Gastrocnemius medialis (tissue), 4 donors: ENCODE results near the gene CTNNA2. TPM values are rescaled to one million over a fixed set of nuclear protein-coding genes. Genes with fewer than 3 reads are reported as not detected.

ENCODE experiments used
- ATAC-seq, 2 donors: fragments of 150-250 bp; one replicate each; pipeline ENCODE4 v1.9.1; 2016
- DNase-seq, 2 donors: peaks; one replicate each; pipeline ENCODE4 v3.0.0-alpha.2; 2019
- H3K27ac ChIP-seq, 4 donors: fragments of 200-600 bp; sonication (generic); 1 replicate in 1 of 4; 2 replicates in 3 of 4; pipeline ENCODE4 v1.5.1; 2016 to 2018; ENCODE audit warnings: mild to moderate bottlenecking in 2 of 4, moderate library complexity in 1 of 4
- H3K27me3 ChIP-seq, 3 donors: fragments of 200-600 bp; sonication (generic) in 2 of 3; 1 replicate in 1 of 3; 2 replicates in 2 of 3; pipeline versions ENCODE4 v1.5.1 to v1.6.0; 2016 to 2019; ENCODE audit warnings: mild to moderate bottlenecking in 1 of 3, moderate library complexity in 1 of 3
- H3K36me3 ChIP-seq, 2 donors: fragments of 200-600 bp; sonication (generic) in 1 of 2; one replicate each; pipeline ENCODE4 v1.5.1; 2017 to 2018
- H3K4me1 ChIP-seq, 2 donors: fragments of 200-600 bp; sonication (generic) in 1 of 2; one replicate each; pipeline ENCODE4 v1.5.1; 2016 to 2017; ENCODE audit warnings: mild to moderate bottlenecking in 2 of 2
- H3K4me3 ChIP-seq, 4 donors: fragments of 200-600 bp; sonication (generic) in 3 of 4; 1 replicate in 1 of 4; 2 replicates in 3 of 4; pipeline ENCODE4 v1.5.1; 2016 to 2019; ENCODE audit warnings: mild to moderate bottlenecking in 2 of 4
- H3K9me3 ChIP-seq, 3 donors: fragments of 200-600 bp; sonication (generic) in 2 of 3; 1 replicate in 1 of 3; 2 replicates in 2 of 3; pipeline ENCODE4 v1.5.1; 2016 to 2019
- CTCF ChIP-seq, 5 experiments: fragments of 450-650 bp in 3 of 5; fragments of 200-600 bp in 2 of 5; sonication (generic) in 2 of 5; IDR thresholded peaks in 4 of 5; conservative IDR thresholded peaks in 1 of 5; 1 replicate in 4 of 5; 2 replicates in 1 of 5; pipeline ENCODE4 v1.5.1; 2016 to 2019; ENCODE audit warnings: antibody characterized with exemption in 5 of 5, mild to moderate bottlenecking in 3 of 5, moderate library complexity in 3 of 5
- POLR2A ChIP-seq, 2 donors: fragments of 450-650 bp; IDR thresholded peaks; one replicate each; pipeline ENCODE4 v1.6.1; 2017; ENCODE audit warnings: antibody characterized with exemption in 2 of 2, mild to moderate bottlenecking in 2 of 2, moderate library complexity in 2 of 2
- in situ Hi-C, 4 donors: fragments of 200-750 bp; cut with MboI; loops; one replicate each; pipeline versions ENCODE4 v1.15.0 to v1.8.0; 2017; ENCODE audit warnings: low sequenced_read_pairs in 4 of 4
- intact Hi-C: fragments of 100-400 bp; cut with DNase I; formaldehyde crosslinking; loops from one replicate; pipeline ENCODE4 v1.15.1; 2023; ENCODE audit warnings: low total_unique reads
- total RNA-seq, 4 donors: library from RNA; depleted of rRNA; stranded (reverse); fragments of >200 nt; gene quantifications; one replicate each; pipeline versions ENCODE4 v1.1.0 to v1.2.3, GENCODE V29; 2016

Gene CTNNA2
- total RNA-seq, 4 donors from 2014 or later: not detected

- intact Hi-C loops (no loop called here), in situ Hi-C loops (no loop called here)
- Histone ChIP-seq H3K27ac (no peak overlapping the region), H3K36me3 (no peaks in the 10 kb centered on the region), H3K4me3 (no peak overlapping the region), H3K4me1 (no peaks in the 10 kb centered on the region), H3K9me3 (no peaks in the 10 kb centered on the region), H3K27me3 (no peaks in the 10 kb centered on the region)
- ATAC-seq (no peak), DNase-seq (no peak)
- TF ChIP-seq CTCF (IDR thresholded peaks at IDR 0.05 in 4 of 5, conservative IDR thresholded peaks at IDR 0.05 in 1 of 5): no peak
- TF ChIP-seq POLR2A (IDR thresholded peaks at IDR 0.05): no peak
These were observed 117.2 kb downstream of the CTNNA2 start for GRCh38 chr2:79630060-79630459.

GRCh38 chr2:79630972-79631557 is 118.2 kb downstream of the CTNNA2 start:
- DNase-seq (no peak), ATAC-seq (no peak)
- Histone ChIP-seq H3K27me3 (no peaks in the 10 kb centered on the region), H3K9me3 (no peaks in the 10 kb centered on the region), H3K36me3 (no peaks in the 10 kb centered on the region), H3K27ac (no peak overlapping the region), H3K4me1 (no peaks in the 10 kb centered on the region), H3K4me3 (no peak overlapping the region)
- no peak for TF ChIP-seq POLR2A (IDR thresholded peaks at IDR 0.05)
- TF ChIP-seq CTCF (IDR thresholded peaks at IDR 0.05 in 4 of 5, conservative IDR thresholded peaks at IDR 0.05 in 1 of 5): no peak
- in situ Hi-C loops (no loop called here), intact Hi-C loops (no loop called here)

GRCh38 chr2:79638410-79638809 is 125.6 kb downstream of the CTNNA2 start:
- in situ Hi-C loops: no loop called here
- H3K27ac ChIP-seq: no peak overlapping the region
- no peak overlapping the region for H3K4me3 ChIP-seq
- no peaks in the 10 kb centered on the region for H3K27me3 ChIP-seq
- intact Hi-C loops: no loop called here
- no peaks in the 10 kb centered on the region for H3K4me1 ChIP-seq
- H3K36me3 ChIP-seq: no peaks in the 10 kb centered on the region
- no peak for ATAC-seq
- DNase-seq: no peak
- no peak for TF ChIP-seq POLR2A (IDR thresholded peaks at IDR 0.05)
- no peak for TF ChIP-seq CTCF (IDR thresholded peaks at IDR 0.05 in 4 of 5, conservative IDR thresholded peaks at IDR 0.05 in 1 of 5)
- H3K9me3 ChIP-seq: no peaks in the 10 kb centered on the region

- DNase-seq (no peak), ATAC-seq (no peak)
- intact Hi-C loops: no loop called here
- Histone ChIP-seq H3K9me3 (no peaks in the 10 kb centered on the region), H3K36me3 (no peaks in the 10 kb centered on the region), H3K27me3 (no peaks in the 10 kb centered on the region), H3K4me1 (no peaks in the 10 kb centered on the region), H3K4me3 (no peak overlapping the region), H3K27ac (no peak overlapping the region)
- in situ Hi-C loops: no loop called here
- TF ChIP-seq POLR2A (IDR thresholded peaks at IDR 0.05): no peak
- TF ChIP-seq CTCF (IDR thresholded peaks at IDR 0.05 in 4 of 5, conservative IDR thresholded peaks at IDR 0.05 in 1 of 5): no peak
These were observed 126.1 kb downstream of the CTNNA2 start for GRCh38 chr2:79638954-79639353.

- TF ChIP-seq CTCF (IDR thresholded peaks at IDR 0.05 in 4 of 5, conservative IDR thresholded peaks at IDR 0.05 in 1 of 5): no peak
- TF ChIP-seq POLR2A (IDR thresholded peaks at IDR 0.05): no peak
- Histone ChIP-seq H3K4me3 (no peak overlapping the region), H3K9me3 (no peaks in the 10 kb centered on the region), H3K4me1 (no peaks in the 10 kb centered on the region), H3K27ac (no peak overlapping the region), H3K27me3 (no peaks in the 10 kb centered on the region), H3K36me3 (no peaks in the 10 kb centered on the region)
- ATAC-seq (no peak), DNase-seq (no peak)
- intact Hi-C loops: no loop called here
- in situ Hi-C loops: no loop called here
These were observed 127.2 kb downstream of the CTNNA2 start for GRCh38 chr2:79640001-79640400.
